Endothelial cell of umbilical vein (primary cell): ENCODE data around the gene PRKAG2. TPM values are rescaled to one million over a fixed set of nuclear protein-coding genes. Genes with fewer than 3 reads are reported as not detected.
"Not testable (repeated sequence)": the region's sequence is repeated elsewhere in the genome, so short reads cannot be mapped to it uniquely, and the experiment has no call there.

Experiments used
- BruUV-seq: library from RNA; stranded (reverse); fragments of 400-500 nt; replicated peaks from 2 replicates; lab custom pipeline; 2021; lab: Mats Ljungman, UMichigan
- CTCF ChIA-PET: fragments of 300-600, 350-600 bp; sonication (Branson Sonifier 250); formaldehyde crosslinking; loops from one replicate; lab custom pipeline; 2021; ENCODE audit warnings: antibody characterized with exemption, inconsistent platforms; lab: Charles Lee
- POLR2A ChIA-PET: fragments of 300-600, 350-600 bp; sonication (Branson Sonifier 250); formaldehyde crosslinking; loops from one replicate; lab custom pipeline; 2021; ENCODE audit warnings: antibody characterized with exemption, inconsistent platforms; lab: Charles Lee
- DNase-seq: peaks from one replicate; pipeline ENCODE4 v3.0.0-alpha.2; 2011; ENCODE audit warnings: low read depth, low spot score
- FAIRE-seq: peaks from 2 replicates; lab custom pipeline; 2011; peaks lifted over from hg19 to GRCh38; lab: Jason Lieb, UNC
- H2AFZ ChIP-seq: 2 replicates; pipeline ENCODE4 v1.6.0; 2012; ENCODE audit warnings: low read depth, low read length, control low read depth, inconsistent platforms
- H3K27ac ChIP-seq: 2 replicates; pipeline ENCODE4 v1.5.1; 2011; ENCODE audit warnings: low read depth, mild to moderate bottlenecking, control low read depth, low read length, moderate library complexity; ENCODE audit not compliant: insufficient read depth
- H3K27me3 ChIP-seq, 2 experiments: 2 replicates each; pipeline versions ENCODE4 v1.6.0 to v1.6.1; 2011; ENCODE audit warnings: low read length in 2 of 2, mixed read lengths in 1 of 2; ENCODE audit not compliant: control insufficient read depth in 2 of 2, insufficient read depth in 2 of 2
- H3K36me3 ChIP-seq, 2 experiments: 2 replicates in 1 of 2; 3 replicates in 1 of 2; pipeline ENCODE4 v1.5.1; 2011; ENCODE audit warnings: low read length in 2 of 2, mild to moderate bottlenecking in 1 of 2, moderate library complexity in 1 of 2; ENCODE audit not compliant: control insufficient read depth in 2 of 2, insufficient read depth in 2 of 2; ENCODE audit errors: extremely low read depth in 1 of 2
- H3K4me1 ChIP-seq: 3 replicates; pipeline ENCODE4 v1.5.1; 2011; ENCODE audit warnings: mild to moderate bottlenecking, low read length; ENCODE audit not compliant: control insufficient read depth, insufficient read depth; ENCODE audit errors: extremely low read depth
- H3K4me2 ChIP-seq: 2 replicates; pipeline ENCODE4 v1.6.1; 2011; ENCODE audit warnings: low read length, control low read depth, mixed read lengths; ENCODE audit not compliant: insufficient read depth
- H3K4me3 ChIP-seq, 3 experiments: fragments of 200-600 bp in 1 of 3; sonication (generic), shearing (Covaris generic) in 1 of 3; replicated peaks in 1 of 3; 2 replicates each; pipeline ENCODE4 v1.5.1; 2011 to 2016; ENCODE audit warnings: control low read depth in 3 of 3, low read length in 3 of 3, mild to moderate bottlenecking in 2 of 3, inconsistent platforms in 1 of 3, low read depth in 1 of 3, moderate library complexity in 1 of 3; ENCODE audit not compliant: insufficient read depth in 1 of 3
- H3K79me2 ChIP-seq: 2 replicates; pipeline ENCODE4 v1.6.0; 2012; ENCODE audit warnings: low read length, inconsistent platforms; ENCODE audit not compliant: control insufficient read depth, insufficient read depth
- H3K9ac ChIP-seq: replicated peaks from 2 replicates; pipeline ENCODE3; 2011; ENCODE audit warnings: low read length, control low read depth; ENCODE audit not compliant: insufficient read depth; ENCODE audit errors: extremely low read depth
- H3K9me1 ChIP-seq: replicated peaks from 3 replicates; pipeline ENCODE4 v1.6.0; 2011; ENCODE audit warnings: mild to moderate bottlenecking, low read length; ENCODE audit not compliant: control insufficient read depth, insufficient read depth; ENCODE audit errors: extremely low read depth
- H3K9me3 ChIP-seq: replicated peaks from 2 replicates; pipeline ENCODE4 v1.5.1; 2012; ENCODE audit warnings: low read length, inconsistent platforms; ENCODE audit not compliant: control insufficient read depth, insufficient read depth
- H4K20me1 ChIP-seq: replicated peaks from 2 replicates; pipeline ENCODE3; 2011; ENCODE audit warnings: mild to moderate bottlenecking, low read length; ENCODE audit not compliant: control insufficient read depth, insufficient read depth; ENCODE audit errors: extremely low read depth
- CTCF ChIP-seq, 2 donors: IDR thresholded peaks; 1 replicate in 1 of 2; 2 replicates in 1 of 2; pipeline ENCODE4 v1.5.1; 2011; ENCODE audit warnings: low read length in 2 of 2, mild to moderate bottlenecking in 2 of 2, moderate library complexity in 2 of 2, control low read depth in 1 of 2, inconsistent platforms in 1 of 2, low read depth in 1 of 2; ENCODE audit not compliant: insufficient read depth in 1 of 2; ENCODE audit errors: extremely low read depth in 1 of 2
- FOS ChIP-seq: IDR thresholded peaks from 2 replicates; pipeline ENCODE4 v1.6.1; 2011; ENCODE audit warnings: mild to moderate bottlenecking, low read length, moderate library complexity, borderline replicate concordance; ENCODE audit not compliant: insufficient read depth
- MAX ChIP-seq: IDR thresholded peaks from 2 replicates; pipeline ENCODE4 v1.6.1; 2011; ENCODE audit not compliant: insufficient read depth, insufficient read length
- dilution Hi-C: fragments of 300-500 bp; cut with MboI; formaldehyde crosslinking; loops from one replicate; pipeline ENCODE4 v1.15.0; 2019; ENCODE audit warnings: low sequenced_read_pairs; ENCODE audit not compliant: extremely low pct_ligation_motif_present
- intact Hi-C: fragments of 100-400 bp; cut with micrococcal nuclease; formaldehyde crosslinking; loops from one replicate; pipeline ENCODE4 v1.10.0; 2022
- polyA plus RNA-seq, 4 experiments: library from polyadenylated mRNA; depleted of rRNA in 3 of 4; stranded (reverse) in 3 of 4; unstranded in 1 of 4; fragments of >200 nt; gene quantifications; 2 replicates each; pipeline versions ENCODE4 v1.2.1 to v1.2.3, GENCODE V29; 2011 to 2012; ENCODE audit warnings: missing spikeins in 1 of 4
- total RNA-seq: library from RNA; stranded (reverse); gene quantifications from 2 replicates; pipeline ENCODE4 v1.2.3, GENCODE V29; 2021

PRKAG2 gene
- total and polyA plus RNA-seq, 2 donors (not counting 3 experiments of a cell fraction or from before 2014, with no cell fraction given) = 19.3 to 51.5 TPM

GRCh38 chr7:151914051-151914450 lies 37.1 kb upstream of the PRKAG2 start:
- Histone ChIP-seq H3K4me3 (no peak overlapping the region), H3K27ac (no peak overlapping the region), H2AFZ (no peak overlapping the region), H3K4me1 (no peaks in the 10 kb centered on the region), H3K27me3 (peaks cover 6 to 9% of the 10 kb centered on the region in 2 experiments), H3K9ac (no peak overlapping the region), H3K9me1 (no peaks in the 10 kb centered on the region), H4K20me1 (no peaks in the 10 kb centered on the region), H3K4me2 (no peak overlapping the region), H3K79me2 (no peaks in the 10 kb centered on the region), H3K36me3 (no peaks in the 10 kb centered on the region), H3K9me3 (no peaks in the 10 kb centered on the region)
- no peak for FAIRE-seq
- BruUV-seq = no TSS peak
- intact Hi-C loops = no loop called here
- POLR2A ChIA-PET = no interaction called here
- TF ChIP-seq CTCF (IDR thresholded peaks at IDR 0.05; ENCODE audit: extremely low read depth in 1 of 2, insufficient read depth in 1 of 2, low read depth in 1 of 2, low read length in 2 of 2) = no peak
- no peak for TF ChIP-seq MAX
- TF ChIP-seq FOS = no peak
- CTCF ChIA-PET = no interaction called here
- no peak for DNase-seq
- dilution Hi-C loops = no loop called here

- H3K79me2 ChIP-seq, intact Hi-C loops, H3K27ac ChIP-seq, BruUV-seq, H3K4me1 ChIP-seq, FAIRE-seq, H3K9ac ChIP-seq, POLR2A ChIA-PET, dilution Hi-C loops, H3K9me3 ChIP-seq, H3K4me3 ChIP-seq, DNase-seq, H3K36me3 ChIP-seq, H3K9me1 ChIP-seq, H4K20me1 ChIP-seq, H3K4me2 ChIP-seq, H2AFZ ChIP-seq, H3K27me3 ChIP-seq, CTCF ChIA-PET: not testable (repeated sequence)
Measured at GRCh38 chr7:151910655-151911054, 33.7 kb upstream of the PRKAG2 start.

GRCh38 chr7:151907115-151907514 lies 30.2 kb upstream of the PRKAG2 start:
- FAIRE-seq, H3K27me3 ChIP-seq, H3K4me1 ChIP-seq, H3K9me3 ChIP-seq, H3K4me3 ChIP-seq, H3K9me1 ChIP-seq, dilution Hi-C loops, H4K20me1 ChIP-seq, H3K9ac ChIP-seq, H3K4me2 ChIP-seq, H3K36me3 ChIP-seq, POLR2A ChIA-PET, H2AFZ ChIP-seq, H3K27ac ChIP-seq, intact Hi-C loops, CTCF ChIA-PET, H3K79me2 ChIP-seq, BruUV-seq, DNase-seq: not testable (repeated sequence)
